Sigmoid colon (tissue), 3 donors: ENCODE measurements around the gene CAPN10.

Experiments
- CTCF ChIP-seq, 4 experiments: fragments of 450-650 bp in 3 of 4; fragments of 200-600 bp in 1 of 4; IDR thresholded peaks; one replicate each; pipeline ENCODE4 v1.5.1; 2016 to 2019; ENCODE audit warnings: antibody characterized with exemption in 4 of 4, mild to moderate bottlenecking in 3 of 4, moderate library complexity in 2 of 4
- POLR2A ChIP-seq, 2 donors: fragments of 450-650 bp; IDR thresholded peaks; one replicate each; pipeline ENCODE4 v1.6.1; 2016; ENCODE audit warnings: antibody characterized with exemption in 2 of 2, mild to moderate bottlenecking in 2 of 2, moderate library complexity in 2 of 2

- no peak for TF ChIP-seq CTCF (IDR thresholded peaks at IDR 0.05)
- TF ChIP-seq POLR2A (IDR thresholded peaks at IDR 0.05), result no peak
Observed at GRCh38 chr2:240614391-240614790, 27.9 kb downstream of the CAPN10 start.
